GM06990 (cell line): ENCODE measurements around the gene GALNT6.

Source experiments
- DNase-seq: peaks from one replicate; pipeline ENCODE4 v3.0.0-alpha.2; 2011; ENCODE audit not compliant: insufficient read length; ENCODE audit errors: extremely low read depth
- H3K27me3 ChIP-seq: replicated peaks from 2 replicates; pipeline ENCODE4 v1.6.0; 2011; ENCODE audit warnings: low read length; ENCODE audit not compliant: control insufficient read depth, insufficient read depth
- H3K36me3 ChIP-seq: 2 replicates; pipeline ENCODE4 v1.5.1; 2011; ENCODE audit warnings: low read length; ENCODE audit not compliant: control insufficient read depth, insufficient read depth
- H3K4me3 ChIP-seq: replicated peaks from 2 replicates; pipeline ENCODE4 v1.5.1; 2011; ENCODE audit warnings: low read depth, mild to moderate bottlenecking, control low read depth, low read length
- TF ChIP-seq, protein P1 (sequence below): IDR thresholded peaks from 2 replicates; pipeline ENCODE4 v1.5.1; 2011; ENCODE audit warnings: low read length, control low read depth, mild to moderate bottlenecking, inconsistent platforms; ENCODE audit not compliant: insufficient read depth, poor library complexity, severe bottlenecking

GALNT6 gene

DNA sequence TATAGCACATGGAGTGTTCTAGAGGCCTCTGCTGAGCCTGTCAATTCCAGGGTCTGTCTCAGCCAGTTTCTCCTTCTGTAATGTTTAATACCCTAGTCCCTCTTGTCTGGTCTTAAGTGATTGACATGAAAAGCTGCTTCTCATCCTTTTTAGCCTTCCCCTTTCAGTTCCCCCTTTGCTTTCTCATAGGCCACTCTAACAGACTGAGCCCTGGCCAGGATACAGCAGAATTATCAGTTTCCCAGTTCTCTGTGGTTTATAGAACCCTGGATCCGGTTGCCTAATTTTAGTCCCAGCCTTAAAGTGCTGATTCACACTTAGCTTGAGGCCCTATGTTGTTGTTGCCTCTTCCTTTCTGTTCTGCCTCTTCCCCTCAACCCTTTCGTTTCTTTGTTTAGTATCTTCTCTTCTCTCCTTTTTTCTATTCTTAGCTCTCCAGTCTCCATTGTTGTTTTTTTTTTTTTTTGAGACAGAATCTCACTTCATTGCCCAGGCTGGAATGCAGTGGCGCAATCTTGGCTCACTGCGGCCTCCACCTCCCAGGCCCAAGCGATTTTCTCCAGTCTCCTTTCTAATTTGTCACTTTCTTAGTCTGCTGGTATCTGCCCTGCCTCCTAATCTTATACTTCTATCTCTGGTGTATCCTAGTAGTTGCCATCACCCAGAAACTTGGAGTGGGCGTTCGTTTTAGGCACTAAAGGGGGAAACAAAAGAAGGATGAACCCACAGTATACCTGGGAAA is 64.3 kb downstream of the GALNT6 start:
- DNase-seq = peak; percentile 45
- no peaks in the 10 kb centered on the region for H3K27me3 ChIP-seq
- no peak overlapping the region for H3K4me3 ChIP-seq
- TF ChIP-seq, protein P1, sequence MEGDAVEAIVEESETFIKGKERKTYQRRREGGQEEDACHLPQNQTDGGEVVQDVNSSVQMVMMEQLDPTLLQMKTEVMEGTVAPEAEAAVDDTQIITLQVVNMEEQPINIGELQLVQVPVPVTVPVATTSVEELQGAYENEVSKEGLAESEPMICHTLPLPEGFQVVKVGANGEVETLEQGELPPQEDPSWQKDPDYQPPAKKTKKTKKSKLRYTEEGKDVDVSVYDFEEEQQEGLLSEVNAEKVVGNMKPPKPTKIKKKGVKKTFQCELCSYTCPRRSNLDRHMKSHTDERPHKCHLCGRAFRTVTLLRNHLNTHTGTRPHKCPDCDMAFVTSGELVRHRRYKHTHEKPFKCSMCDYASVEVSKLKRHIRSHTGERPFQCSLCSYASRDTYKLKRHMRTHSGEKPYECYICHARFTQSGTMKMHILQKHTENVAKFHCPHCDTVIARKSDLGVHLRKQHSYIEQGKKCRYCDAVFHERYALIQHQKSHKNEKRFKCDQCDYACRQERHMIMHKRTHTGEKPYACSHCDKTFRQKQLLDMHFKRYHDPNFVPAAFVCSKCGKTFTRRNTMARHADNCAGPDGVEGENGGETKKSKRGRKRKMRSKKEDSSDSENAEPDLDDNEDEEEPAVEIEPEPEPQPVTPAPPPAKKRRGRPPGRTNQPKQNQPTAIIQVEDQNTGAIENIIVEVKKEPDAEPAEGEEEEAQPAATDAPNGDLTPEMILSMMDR = no peak
- no peaks in the 10 kb centered on the region for H3K36me3 ChIP-seq

DNA sequence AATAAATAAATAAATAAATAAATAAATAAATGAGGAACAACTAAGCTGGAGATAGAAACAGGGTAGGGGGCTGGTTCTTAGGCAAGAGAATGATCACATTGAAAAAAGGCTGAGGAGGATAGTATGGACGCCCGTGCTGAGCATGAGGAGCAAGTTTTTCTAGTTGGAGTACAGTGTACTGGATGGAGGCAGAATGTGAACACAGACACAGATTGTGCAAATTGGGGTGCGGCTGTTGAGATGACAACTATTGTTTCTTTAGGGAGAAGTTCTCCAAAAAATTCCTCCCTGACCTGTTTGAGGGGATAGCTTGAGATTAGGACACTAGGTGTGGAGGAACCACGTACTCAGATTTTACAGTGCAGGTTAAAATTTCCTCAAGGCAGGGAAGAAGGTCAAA is 66.3 kb downstream of the GALNT6 start:
- no peak overlapping the region for H3K4me3 ChIP-seq
- no peak for DNase-seq
- H3K36me3 ChIP-seq = no peaks in the 10 kb centered on the region
- TF ChIP-seq, protein P1 = no peak
- H3K27me3 ChIP-seq = no peaks in the 10 kb centered on the region

DNA sequence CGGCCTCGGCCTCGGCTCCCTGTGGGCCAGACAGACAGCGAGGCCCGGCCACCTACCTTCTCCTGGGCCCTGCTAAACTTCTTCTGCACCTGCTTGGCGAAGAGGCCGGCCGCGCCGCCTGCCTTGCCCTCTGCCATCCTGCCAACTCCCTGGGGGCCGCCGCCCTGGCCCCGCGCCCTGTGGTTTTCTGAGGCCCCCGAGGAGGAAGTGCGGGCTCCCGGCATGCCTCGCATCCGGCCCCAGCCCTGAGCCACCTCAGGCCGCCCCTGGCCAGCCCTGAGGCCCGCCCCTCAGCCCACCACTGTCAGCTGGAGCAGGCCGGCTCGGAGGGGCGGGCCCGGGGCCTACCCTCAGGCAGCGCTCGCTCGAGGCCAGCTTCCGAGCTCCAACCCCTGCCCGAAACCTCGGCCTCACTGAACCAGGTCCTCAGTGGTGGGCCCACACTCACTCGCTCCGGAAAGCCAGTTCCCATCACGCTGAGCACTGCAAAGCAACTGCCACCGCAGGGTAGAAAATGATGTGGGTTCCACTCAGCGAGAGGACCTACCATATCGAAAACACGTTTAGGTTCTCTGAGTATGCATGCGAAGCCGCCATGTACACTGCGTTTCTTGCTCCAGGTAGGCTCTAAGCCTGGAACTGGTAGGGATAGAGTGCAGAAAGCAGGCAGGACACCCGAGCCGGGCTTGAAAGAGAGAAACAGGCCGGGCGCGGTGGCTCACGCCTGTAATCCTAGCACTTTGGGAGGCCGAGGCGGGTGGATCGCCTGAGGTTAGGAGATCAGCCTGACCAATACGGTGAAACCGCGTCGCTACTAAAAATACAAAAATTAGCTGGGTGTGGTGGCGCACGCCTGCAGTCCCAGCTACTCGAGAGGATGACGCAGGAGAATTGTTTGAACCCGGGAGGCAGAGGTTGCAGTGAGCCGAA is 67.0 kb downstream of the GALNT6 start, which contains the start of gene BIN2:
TSS of gene BIN2 (minus strand) at position 209 of the 930 bp plus-strand sequence. CDS start at position 137, 72 bp downstream.
- H3K27me3 ChIP-seq = no peaks in the 10 kb centered on the region
- H3K36me3 ChIP-seq = no peaks in the 10 kb centered on the region
- peak within 1 kb of the TSS; percentile 85 for H3K4me3 ChIP-seq
- DNase-seq = peak; percentile 91
- TF ChIP-seq, protein P1 = no peak

DNA sequence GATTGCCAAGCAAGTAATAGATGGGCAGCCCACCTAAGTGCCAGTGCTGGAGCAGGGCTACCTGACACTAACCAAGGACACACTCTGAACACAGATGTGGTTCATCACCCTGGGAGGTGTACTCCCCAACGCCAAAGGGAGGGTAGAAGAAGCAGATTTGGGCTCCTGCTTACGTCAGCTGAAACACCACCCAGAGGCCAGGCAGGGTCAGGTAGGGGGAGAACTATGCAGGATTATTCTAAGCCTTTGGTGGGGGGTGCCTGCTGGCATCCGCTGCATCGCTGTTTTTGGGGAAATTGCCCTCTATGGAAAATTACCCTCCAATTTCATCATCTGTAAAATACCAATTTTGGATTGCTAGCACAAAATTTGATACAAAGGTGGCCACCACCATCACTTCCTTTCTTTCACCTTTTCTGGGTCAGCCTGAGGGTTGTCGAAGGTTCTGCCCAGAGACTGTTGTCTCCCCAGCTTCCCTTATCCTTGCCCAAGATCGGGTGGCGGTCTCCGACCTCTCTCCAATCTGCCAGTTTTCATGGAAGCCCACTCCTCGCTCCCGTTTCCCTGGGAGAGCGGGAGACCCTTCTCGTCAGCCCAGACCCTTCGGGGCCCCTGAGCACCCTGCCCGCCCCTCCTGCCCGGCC is 67.8 kb downstream of the GALNT6 start:
- peak overlapping the region; percentile 85 for H3K4me3 ChIP-seq
- H3K36me3 ChIP-seq = no peaks in the 10 kb centered on the region
- TF ChIP-seq, protein P1 = peak; percentile 21
- H3K27me3 ChIP-seq = no peaks in the 10 kb centered on the region
- no peak for DNase-seq

DNA sequence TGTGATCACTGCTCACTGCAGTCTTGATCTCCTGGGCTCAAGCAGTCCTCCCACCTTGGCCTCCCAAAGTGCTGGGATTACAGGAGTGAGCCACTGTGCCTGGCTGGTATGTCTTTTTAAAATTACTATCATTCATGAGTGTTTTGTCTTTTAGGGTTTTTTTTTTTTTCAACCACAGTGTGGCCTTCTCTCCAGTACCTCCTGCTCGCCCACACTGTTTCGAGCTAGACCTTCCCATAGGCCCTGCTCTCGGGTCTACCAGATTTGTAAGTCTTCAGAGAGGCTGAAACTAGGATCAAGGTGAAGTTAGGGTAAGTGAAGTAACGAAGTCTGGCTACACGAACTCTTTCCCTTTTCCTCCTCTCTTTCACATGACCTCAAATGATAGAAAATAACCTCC is 68.8 kb downstream of the GALNT6 start:
- H3K27me3 ChIP-seq = no peaks in the 10 kb centered on the region
- H3K36me3 ChIP-seq = no peaks in the 10 kb centered on the region
- DNase-seq = no peak
- TF ChIP-seq, protein P1 = no peak
- H3K4me3 ChIP-seq = peak overlapping the region; percentile 85
